DND-41 (cell line): ENCODE measurements around the gene ADK.

Experiments
- EZH2 ChIP-seq: IDR thresholded peaks from 3 replicates; pipeline ENCODE4 v1.6.1; 2012; ENCODE audit warnings: borderline replicate concordance, low read depth, mild to moderate bottlenecking, moderate library complexity, low read length, inconsistent platforms; ENCODE audit not compliant: severe bottlenecking
- TF ChIP-seq, protein P1 (sequence below): IDR thresholded peaks from 2 replicates; pipeline ENCODE4 v1.5.1; 2012; ENCODE audit warnings: borderline replicate concordance, low read length, moderate library complexity, mild to moderate bottlenecking; ENCODE audit not compliant: poor library complexity, severe bottlenecking; ENCODE audit errors: extremely low read depth

DNA sequence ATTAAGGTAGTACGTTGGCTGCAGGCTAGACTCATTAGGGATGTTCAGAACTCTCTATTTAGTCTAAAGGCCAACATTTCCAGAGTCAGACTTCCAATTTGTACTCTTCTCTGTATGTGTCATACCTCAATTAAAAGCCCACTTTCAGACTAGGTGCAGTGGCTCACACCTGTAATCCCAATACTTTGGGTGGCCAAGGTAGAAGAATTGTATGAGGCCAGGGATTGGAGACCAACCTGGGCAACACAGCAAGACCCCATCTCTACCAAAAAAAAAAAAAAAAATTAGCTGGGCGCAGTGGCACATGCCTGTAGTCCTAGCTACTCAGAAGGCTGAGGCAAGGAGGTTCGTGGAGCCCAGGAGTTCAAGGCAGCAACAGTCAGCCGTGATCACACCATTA, 484.6 kb downstream of the ADK start:
- TF ChIP-seq, protein P1, sequence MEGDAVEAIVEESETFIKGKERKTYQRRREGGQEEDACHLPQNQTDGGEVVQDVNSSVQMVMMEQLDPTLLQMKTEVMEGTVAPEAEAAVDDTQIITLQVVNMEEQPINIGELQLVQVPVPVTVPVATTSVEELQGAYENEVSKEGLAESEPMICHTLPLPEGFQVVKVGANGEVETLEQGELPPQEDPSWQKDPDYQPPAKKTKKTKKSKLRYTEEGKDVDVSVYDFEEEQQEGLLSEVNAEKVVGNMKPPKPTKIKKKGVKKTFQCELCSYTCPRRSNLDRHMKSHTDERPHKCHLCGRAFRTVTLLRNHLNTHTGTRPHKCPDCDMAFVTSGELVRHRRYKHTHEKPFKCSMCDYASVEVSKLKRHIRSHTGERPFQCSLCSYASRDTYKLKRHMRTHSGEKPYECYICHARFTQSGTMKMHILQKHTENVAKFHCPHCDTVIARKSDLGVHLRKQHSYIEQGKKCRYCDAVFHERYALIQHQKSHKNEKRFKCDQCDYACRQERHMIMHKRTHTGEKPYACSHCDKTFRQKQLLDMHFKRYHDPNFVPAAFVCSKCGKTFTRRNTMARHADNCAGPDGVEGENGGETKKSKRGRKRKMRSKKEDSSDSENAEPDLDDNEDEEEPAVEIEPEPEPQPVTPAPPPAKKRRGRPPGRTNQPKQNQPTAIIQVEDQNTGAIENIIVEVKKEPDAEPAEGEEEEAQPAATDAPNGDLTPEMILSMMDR, result no peak
- no peak for TF ChIP-seq EZH2
